ENCODE data around the gene PLCH2. TPM values are rescaled to one million over a fixed set of nuclear protein-coding genes. Genes with fewer than 3 reads are reported as not detected.

Gene PLCH2
- total and polyA plus RNA-seq, 10 of the 15 experiments (the other 5 are each of a cell fraction or from before 2014, with no cell fraction given), result 0.03 to 0.73 (median 0.24) TPM; not detected in 3

DNA sequence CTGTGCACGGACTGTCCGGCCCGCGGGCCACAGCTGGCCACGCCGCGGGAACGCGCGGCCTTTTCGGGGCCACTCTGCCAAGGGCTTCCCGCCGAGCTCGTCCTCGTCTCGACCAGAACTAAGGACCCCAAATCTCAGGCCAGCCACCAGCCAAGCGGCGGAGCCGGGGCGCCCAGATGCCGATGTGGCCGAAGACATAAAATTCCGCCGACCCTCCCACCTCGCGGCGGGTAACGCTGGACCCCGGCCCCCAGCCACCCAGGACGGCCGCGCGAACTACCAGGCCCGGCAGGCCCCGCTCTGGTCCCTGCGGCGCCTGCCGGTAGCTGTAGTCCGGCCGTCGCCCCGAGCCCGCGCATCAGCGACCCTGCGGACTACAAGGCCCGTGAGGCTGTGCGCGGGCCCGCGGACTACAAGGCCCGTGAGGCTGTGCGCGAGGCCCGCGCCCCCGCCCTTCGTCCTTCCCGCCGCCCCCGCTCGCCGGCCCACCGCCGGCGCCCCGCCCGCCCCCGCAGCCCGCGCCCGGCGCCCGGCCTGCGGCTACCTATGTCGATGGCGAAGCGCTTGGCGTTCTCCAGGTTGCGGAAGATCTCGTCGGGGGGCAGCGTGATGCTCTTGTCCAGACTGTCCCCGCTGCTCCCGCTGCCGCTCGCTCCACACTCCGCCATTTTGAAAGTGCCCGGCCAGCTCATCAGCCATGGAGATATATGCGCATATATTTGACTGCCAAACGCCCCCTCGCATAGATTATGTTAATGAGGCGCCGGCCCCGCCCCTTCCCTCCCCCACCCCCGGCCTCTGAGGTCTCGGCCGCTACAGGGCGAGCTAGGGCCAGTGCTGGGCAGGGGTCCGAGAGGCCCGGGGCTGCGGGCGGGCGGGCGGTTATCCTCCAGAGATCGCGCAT is 50.1 kb downstream of the PLCH2 start, which contains the start of gene PANK4 (continued):
- TF ChIP-seq POLR2AphosphoS5 (IDR thresholded peaks at IDR 0.05; ENCODE audit: low read length), result peak; percentile 73
- TF ChIP-seq KAT2A (conservative IDR thresholded peaks at IDR 0.05; ENCODE audit: control insufficient read depth, low read depth, low read length), result no peak
- 0 out of 2 replicates have a peak, but pooled peaks have one; percentile 42 for TF ChIP-seq BACH1 (IDR thresholded peaks at IDR 0.05; ENCODE audit: borderline replicate concordance)
- no peak for TF ChIP-seq CBX5 (IDR thresholded peaks at IDR 0.05; ENCODE audit: low read depth)
- TF ChIP-seq BCL11A (IDR thresholded peaks at IDR 0.05; ENCODE audit: low read depth, low read length), result no peak
- TF ChIP-seq, protein P1, sequence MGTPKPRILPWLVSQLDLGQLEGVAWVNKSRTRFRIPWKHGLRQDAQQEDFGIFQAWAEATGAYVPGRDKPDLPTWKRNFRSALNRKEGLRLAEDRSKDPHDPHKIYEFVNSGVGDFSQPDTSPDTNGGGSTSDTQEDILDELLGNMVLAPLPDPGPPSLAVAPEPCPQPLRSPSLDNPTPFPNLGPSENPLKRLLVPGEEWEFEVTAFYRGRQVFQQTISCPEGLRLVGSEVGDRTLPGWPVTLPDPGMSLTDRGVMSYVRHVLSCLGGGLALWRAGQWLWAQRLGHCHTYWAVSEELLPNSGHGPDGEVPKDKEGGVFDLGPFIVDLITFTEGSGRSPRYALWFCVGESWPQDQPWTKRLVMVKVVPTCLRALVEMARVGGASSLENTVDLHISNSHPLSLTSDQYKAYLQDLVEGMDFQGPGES (IDR thresholded peaks at IDR 0.05), result no peak
- TF ChIP-seq KLF5 (IDR thresholded peaks at IDR 0.05; ENCODE audit: partially characterized antibody), result peak; percentile 35
- no peak for TF ChIP-seq RCOR1 (conservative IDR thresholded peaks at IDR 0.05; ENCODE audit: low read depth, low read length)
- TF ChIP-seq, protein P2, sequence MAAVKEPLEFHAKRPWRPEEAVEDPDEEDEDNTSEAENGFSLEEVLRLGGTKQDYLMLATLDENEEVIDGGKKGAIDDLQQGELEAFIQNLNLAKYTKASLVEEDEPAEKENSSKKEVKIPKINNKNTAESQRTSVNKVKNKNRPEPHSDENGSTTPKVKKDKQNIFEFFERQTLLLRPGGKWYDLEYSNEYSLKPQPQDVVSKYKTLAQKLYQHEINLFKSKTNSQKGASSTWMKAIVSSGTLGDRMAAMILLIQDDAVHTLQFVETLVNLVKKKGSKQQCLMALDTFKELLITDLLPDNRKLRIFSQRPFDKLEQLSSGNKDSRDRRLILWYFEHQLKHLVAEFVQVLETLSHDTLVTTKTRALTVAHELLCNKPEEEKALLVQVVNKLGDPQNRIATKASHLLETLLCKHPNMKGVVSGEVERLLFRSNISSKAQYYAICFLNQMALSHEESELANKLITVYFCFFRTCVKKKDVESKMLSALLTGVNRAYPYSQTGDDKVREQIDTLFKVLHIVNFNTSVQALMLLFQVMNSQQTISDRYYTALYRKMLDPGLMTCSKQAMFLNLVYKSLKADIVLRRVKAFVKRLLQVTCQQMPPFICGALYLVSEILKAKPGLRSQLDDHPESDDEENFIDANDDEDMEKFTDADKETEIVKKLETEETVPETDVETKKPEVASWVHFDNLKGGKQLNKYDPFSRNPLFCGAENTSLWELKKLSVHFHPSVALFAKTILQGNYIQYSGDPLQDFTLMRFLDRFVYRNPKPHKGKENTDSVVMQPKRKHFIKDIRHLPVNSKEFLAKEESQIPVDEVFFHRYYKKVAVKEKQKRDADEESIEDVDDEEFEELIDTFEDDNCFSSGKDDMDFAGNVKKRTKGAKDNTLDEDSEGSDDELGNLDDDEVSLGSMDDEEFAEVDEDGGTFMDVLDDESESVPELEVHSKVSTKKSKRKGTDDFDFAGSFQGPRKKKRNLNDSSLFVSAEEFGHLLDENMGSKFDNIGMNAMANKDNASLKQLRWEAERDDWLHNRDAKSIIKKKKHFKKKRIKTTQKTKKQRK (IDR thresholded peaks at IDR 0.05; ENCODE audit: low read depth, low read length), result no peak
- no peak for TF ChIP-seq TCF7 (IDR thresholded peaks at IDR 0.05; ENCODE audit: borderline replicate concordance)
- no peak for TF ChIP-seq SREBF2 (IDR thresholded peaks at IDR 0.05; ENCODE audit: low read length)
- TF ChIP-seq, protein P3, sequence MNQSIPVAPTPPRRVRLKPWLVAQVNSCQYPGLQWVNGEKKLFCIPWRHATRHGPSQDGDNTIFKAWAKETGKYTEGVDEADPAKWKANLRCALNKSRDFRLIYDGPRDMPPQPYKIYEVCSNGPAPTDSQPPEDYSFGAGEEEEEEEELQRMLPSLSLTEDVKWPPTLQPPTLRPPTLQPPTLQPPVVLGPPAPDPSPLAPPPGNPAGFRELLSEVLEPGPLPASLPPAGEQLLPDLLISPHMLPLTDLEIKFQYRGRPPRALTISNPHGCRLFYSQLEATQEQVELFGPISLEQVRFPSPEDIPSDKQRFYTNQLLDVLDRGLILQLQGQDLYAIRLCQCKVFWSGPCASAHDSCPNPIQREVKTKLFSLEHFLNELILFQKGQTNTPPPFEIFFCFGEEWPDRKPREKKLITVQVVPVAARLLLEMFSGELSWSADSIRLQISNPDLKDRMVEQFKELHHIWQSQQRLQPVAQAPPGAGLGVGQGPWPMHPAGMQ (IDR thresholded peaks at IDR 0.05; ENCODE audit: borderline replicate concordance), result no peak
- no peak for TF ChIP-seq KDM1A (IDR thresholded peaks at IDR 0.05; ENCODE audit: borderline replicate concordance)
- no peak for TF ChIP-seq FOXK2 (IDR thresholded peaks at IDR 0.05)
- no peak for TF ChIP-seq MTA3 (IDR thresholded peaks at IDR 0.05; ENCODE audit: borderline replicate concordance, low read length)
- TF ChIP-seq ZZZ3 (IDR thresholded peaks at IDR 0.05; ENCODE audit: control insufficient read depth, insufficient read length, low read depth), result no peak
- TF ChIP-seq ZNF24 (IDR thresholded peaks at IDR 0.05), result no peak
- TF ChIP-seq, protein P4, sequence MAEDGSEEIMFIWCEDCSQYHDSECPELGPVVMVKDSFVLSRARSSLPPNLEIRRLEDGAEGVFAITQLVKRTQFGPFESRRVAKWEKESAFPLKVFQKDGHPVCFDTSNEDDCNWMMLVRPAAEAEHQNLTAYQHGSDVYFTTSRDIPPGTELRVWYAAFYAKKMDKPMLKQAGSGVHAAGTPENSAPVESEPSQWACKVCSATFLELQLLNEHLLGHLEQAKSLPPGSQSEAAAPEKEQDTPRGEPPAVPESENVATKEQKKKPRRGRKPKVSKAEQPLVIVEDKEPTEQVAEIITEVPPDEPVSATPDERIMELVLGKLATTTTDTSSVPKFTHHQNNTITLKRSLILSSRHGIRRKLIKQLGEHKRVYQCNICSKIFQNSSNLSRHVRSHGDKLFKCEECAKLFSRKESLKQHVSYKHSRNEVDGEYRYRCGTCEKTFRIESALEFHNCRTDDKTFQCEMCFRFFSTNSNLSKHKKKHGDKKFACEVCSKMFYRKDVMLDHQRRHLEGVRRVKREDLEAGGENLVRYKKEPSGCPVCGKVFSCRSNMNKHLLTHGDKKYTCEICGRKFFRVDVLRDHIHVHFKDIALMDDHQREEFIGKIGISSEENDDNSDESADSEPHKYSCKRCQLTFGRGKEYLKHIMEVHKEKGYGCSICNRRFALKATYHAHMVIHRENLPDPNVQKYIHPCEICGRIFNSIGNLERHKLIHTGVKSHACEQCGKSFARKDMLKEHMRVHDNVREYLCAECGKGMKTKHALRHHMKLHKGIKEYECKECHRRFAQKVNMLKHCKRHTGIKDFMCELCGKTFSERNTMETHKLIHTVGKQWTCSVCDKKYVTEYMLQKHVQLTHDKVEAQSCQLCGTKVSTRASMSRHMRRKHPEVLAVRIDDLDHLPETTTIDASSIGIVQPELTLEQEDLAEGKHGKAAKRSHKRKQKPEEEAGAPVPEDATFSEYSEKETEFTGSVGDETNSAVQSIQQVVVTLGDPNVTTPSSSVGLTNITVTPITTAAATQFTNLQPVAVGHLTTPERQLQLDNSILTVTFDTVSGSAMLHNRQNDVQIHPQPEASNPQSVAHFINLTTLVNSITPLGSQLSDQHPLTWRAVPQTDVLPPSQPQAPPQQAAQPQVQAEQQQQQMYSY (CRISPR knock-in tag; IDR thresholded peaks at IDR 0.05), result no peak

Measured in GM12878 (cell line).